CD4-positive, alpha-beta T cell treated with Interleukin-4 for 4 hours (primary cell): Measurements from ENCODE around the gene ME1.

Source experiments
- DNase-seq: peaks from one replicate; pipeline ENCODE4 v3.0.0-alpha.2; 2020

The ME1 gene

GRCh38 chr6:83185096-83185495 lies 245.8 kb downstream of the ME1 start:
- no peak for DNase-seq

GRCh38 chr6:83183082-83183828 lies 247.6 kb downstream of the ME1 start:
- DNase-seq = no peak

GRCh38 chr6:83182114-83182513 lies 248.7 kb downstream of the ME1 start:
- DNase-seq = no peak

- no peak for DNase-seq
Observed at GRCh38 chr6:83180426-83180950, 250.4 kb downstream of the ME1 start.

GRCh38 chr6:83176246-83176645 lies 254.6 kb downstream of the ME1 start:
- DNase-seq = no peak

GRCh38 chr6:83169511-83169910 lies 261.3 kb downstream of the ME1 start:
- no peak for DNase-seq

- no peak for DNase-seq
Observed at GRCh38 chr6:83169106-83169505, 261.7 kb downstream of the ME1 start.

- no peak for DNase-seq
Observed at GRCh38 chr6:83168556-83168955, 262.3 kb downstream of the ME1 start.

- no peak for DNase-seq
Observed at GRCh38 chr6:83167726-83168278, 263.0 kb downstream of the ME1 start.
